ENCODE measurements around the gene ST3GAL3. TPM values are rescaled to one million over a fixed set of nuclear protein-coding genes. Genes with fewer than 3 reads are reported as not detected.
A peak's percentile ranks its signal among the peaks of the same experiment; 100 is the strongest.

ST3GAL3 gene
- total RNA-seq, 2 donors from 2014 or later = 13.8 to 35.0 TPM

DNA sequence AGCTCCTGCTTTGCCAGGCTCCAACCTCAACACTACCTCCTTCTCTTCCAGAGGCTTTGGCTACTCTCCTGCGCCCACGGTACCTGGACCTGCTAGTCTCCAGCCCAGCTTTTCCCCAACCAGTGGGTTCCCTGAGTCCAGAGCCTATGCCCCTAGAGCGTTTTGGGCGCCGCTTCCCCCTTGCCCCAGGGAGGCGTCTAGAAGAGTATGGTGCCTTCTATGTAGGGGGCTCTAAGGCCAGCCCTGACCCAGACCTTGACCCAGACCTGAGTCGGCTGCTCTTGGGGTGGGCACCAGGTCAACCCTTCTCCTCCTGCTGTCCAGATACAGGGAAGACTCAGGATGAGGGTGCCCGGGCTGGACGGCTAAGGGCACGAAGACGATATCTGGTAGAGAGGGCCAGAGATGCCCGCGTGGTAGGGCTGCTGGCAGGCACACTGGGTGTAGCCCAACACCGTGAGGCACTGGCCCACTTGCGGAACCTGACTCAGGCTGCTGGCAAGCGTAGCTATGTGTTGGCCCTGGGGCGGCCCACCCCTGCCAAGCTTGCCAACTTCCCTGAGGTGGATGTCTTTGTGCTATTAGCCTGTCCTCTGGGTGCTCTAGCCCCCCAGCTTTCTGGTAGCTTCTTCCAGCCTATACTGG, 264.1 kb downstream of the ST3GAL3 start:
- TF ChIP-seq POLR2AphosphoS5 (IDR thresholded peaks at IDR 0.05) = no peak
- Histone ChIP-seq H3K9me3 (no peaks in the 10 kb centered on the region), H3K4me3 (no peak overlapping the region)

GRCh38 chr1:43973981-43974442, 266.7 kb downstream of the ST3GAL3 start:
- intact Hi-C loops (cut with DNase I) = no loop called here
- H3K27ac ChIP-seq = peak overlapping the region; percentile 91 to 97
- TF ChIP-seq, protein P1, sequence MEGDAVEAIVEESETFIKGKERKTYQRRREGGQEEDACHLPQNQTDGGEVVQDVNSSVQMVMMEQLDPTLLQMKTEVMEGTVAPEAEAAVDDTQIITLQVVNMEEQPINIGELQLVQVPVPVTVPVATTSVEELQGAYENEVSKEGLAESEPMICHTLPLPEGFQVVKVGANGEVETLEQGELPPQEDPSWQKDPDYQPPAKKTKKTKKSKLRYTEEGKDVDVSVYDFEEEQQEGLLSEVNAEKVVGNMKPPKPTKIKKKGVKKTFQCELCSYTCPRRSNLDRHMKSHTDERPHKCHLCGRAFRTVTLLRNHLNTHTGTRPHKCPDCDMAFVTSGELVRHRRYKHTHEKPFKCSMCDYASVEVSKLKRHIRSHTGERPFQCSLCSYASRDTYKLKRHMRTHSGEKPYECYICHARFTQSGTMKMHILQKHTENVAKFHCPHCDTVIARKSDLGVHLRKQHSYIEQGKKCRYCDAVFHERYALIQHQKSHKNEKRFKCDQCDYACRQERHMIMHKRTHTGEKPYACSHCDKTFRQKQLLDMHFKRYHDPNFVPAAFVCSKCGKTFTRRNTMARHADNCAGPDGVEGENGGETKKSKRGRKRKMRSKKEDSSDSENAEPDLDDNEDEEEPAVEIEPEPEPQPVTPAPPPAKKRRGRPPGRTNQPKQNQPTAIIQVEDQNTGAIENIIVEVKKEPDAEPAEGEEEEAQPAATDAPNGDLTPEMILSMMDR (IDR thresholded peaks at IDR 0.05) = no peak
- no peak for TF ChIP-seq POLR2A (IDR thresholded peaks at IDR 0.05)
- TF ChIP-seq POLR2AphosphoS5 (IDR thresholded peaks at IDR 0.05) = no peak
- no peaks in the 10 kb centered on the region for H3K27me3 ChIP-seq (replicated peaks; ENCODE audit: insufficient read depth)
- peaks cover 30% of the 10 kb centered on the region for H3K4me1 ChIP-seq (replicated peaks)
- peaks cover 0 to 9% of the 10 kb centered on the region in 2 donors for H3K36me3 ChIP-seq
- 40% methylated on average over 9 of the region's 9 CpGs for WGBS
- DNase-seq (ENCODE audit: low spot score) = no peak
- no peaks in the 10 kb centered on the region for H3K9me3 ChIP-seq
- H3K4me3 ChIP-seq = peak overlapping the region; percentile 89 to 100

More for the DNA sequence above, 264.1 kb downstream of the ST3GAL3 start:
- Histone ChIP-seq H3K27me3 (replicated peaks; ENCODE audit: insufficient read depth) (no peaks in the 10 kb centered on the region), H3K36me3 (no peaks in the 10 kb centered on the region), H3K27ac (no peak overlapping the region), H3K4me1 (replicated peaks) (peaks cover 15% of the 10 kb centered on the region)
- intact Hi-C loops (cut with DNase I) = no loop called here
- no peak for DNase-seq (ENCODE audit: low spot score)
- 99% methylated on average over 17 of the region's 17 CpGs for WGBS

GRCh38 chr1:43974443-43975248, 267.3 kb downstream of the ST3GAL3 start, which contains the start of gene ATP6V0B:
TSS of gene ATP6V0B (plus strand) at chr1:43974960. CDS start at chr1:43975041, 81 bp downstream.
- peak; percentile 97 for DNase-seq (ENCODE audit: low spot score)
- Histone ChIP-seq H3K4me3 (peak within 1 kb of the TSS; percentile 89 to 100), H3K27me3 (replicated peaks; ENCODE audit: insufficient read depth) (no peaks in the 10 kb centered on the region), H3K27ac (peak within 1 kb of the TSS; percentile 91 to 97), H3K9me3 (no peaks in the 10 kb centered on the region), H3K4me1 (replicated peaks) (peaks cover 30% of the 10 kb centered on the region), H3K36me3 (peaks cover 0 to 9% of the 10 kb centered on the region in 2 donors)
- WGBS = under 1% methylated on average over 28 of the region's 93 CpGs
- intact Hi-C loops (cut with DNase I) = no loop called here
- peak; percentile 91 for TF ChIP-seq POLR2A (IDR thresholded peaks at IDR 0.05)
- TF ChIP-seq POLR2AphosphoS5 (IDR thresholded peaks at IDR 0.05) = peak; percentile 98
- TF ChIP-seq, protein P1 (IDR thresholded peaks at IDR 0.05) = peak in 2 of 4 experiments; percentile 44 to 57

DNA sequence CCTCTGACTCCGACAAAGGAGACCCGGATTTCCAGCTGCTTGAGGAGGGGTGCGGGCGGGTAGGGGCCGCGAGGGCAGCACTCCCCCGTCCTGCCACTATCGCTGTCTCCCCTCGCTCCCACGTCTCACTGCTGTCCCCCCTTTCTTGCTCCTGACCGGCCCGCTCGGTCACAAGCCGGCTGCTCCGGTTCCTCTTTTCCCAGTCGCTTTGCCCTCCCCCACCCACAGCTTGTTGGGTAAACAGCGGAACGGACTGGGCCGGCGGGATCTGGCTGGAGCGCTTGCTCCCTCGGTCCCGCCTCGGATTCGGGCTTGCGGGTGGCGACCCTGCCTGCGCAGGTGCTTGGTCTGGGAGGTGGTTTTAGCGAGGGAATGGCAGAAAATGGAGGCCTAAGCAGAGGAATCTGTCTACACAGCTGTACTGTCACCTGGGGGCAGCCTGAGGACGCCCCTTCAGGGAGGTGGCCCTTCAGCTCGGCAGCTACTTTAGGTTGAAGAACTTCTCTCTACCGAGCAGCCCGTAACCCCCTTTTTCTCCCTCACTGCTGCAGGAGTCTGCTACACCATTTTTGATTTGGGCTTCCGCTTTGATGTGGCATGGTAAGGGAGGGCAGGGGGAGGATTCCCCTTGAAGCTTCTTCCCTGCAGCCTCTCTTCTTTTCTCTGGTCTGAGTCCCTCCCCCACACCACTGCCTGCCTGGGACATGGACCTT, 268.1 kb downstream of the ST3GAL3 start:
- 2% methylated on average over 34 of the region's 34 CpGs for WGBS

More for the DNA sequence above, 268.1 kb downstream of the ST3GAL3 start:
- H3K27ac ChIP-seq = peak overlapping the region; percentile 91 to 97
- intact Hi-C loops (cut with DNase I) = no loop called here
- H3K4me3 ChIP-seq = peak overlapping the region; percentile 89 to 100
- no peaks in the 10 kb centered on the region for H3K27me3 ChIP-seq (replicated peaks; ENCODE audit: insufficient read depth)
- H3K36me3 ChIP-seq = peaks cover 0 to 9% of the 10 kb centered on the region in 2 donors
- no peaks in the 10 kb centered on the region for H3K9me3 ChIP-seq
- H3K4me1 ChIP-seq (replicated peaks) = peaks cover 33% of the 10 kb centered on the region
- TF ChIP-seq POLR2A (IDR thresholded peaks at IDR 0.05) (no peak), POLR2AphosphoS5 (IDR thresholded peaks at IDR 0.05) (peak; percentile 8)
- TF ChIP-seq, protein P1 (IDR thresholded peaks at IDR 0.05) = no peak
- peak; percentile 81 for DNase-seq (ENCODE audit: low spot score)

All from prostate gland (tissue), 2 donors.